H9 (cell line): ENCODE measurements around the gene UQCC2. TPM values are rescaled to one million over a fixed set of nuclear protein-coding genes. Genes with fewer than 3 reads are reported as not detected.

Source experiments
- DNase-seq: peaks from one replicate; pipeline ENCODE4 v3.0.0-alpha.2; 2017
- H2AFZ ChIP-seq: one replicate; pipeline ENCODE4 v1.6.1; 2013; ENCODE audit warnings: mild to moderate bottlenecking, low read length, control low read depth, moderate library complexity
- H2AK5ac ChIP-seq: 2 replicates; pipeline ENCODE4 v1.6.1; 2013; ENCODE audit warnings: low read length, control low read depth, mixed read lengths; ENCODE audit not compliant: insufficient read length
- H2BK120ac ChIP-seq: one replicate; pipeline ENCODE4 v1.6.1; 2013; ENCODE audit warnings: low read depth, mild to moderate bottlenecking, low read length, control low read depth, inconsistent platforms; ENCODE audit not compliant: poor library complexity, severe bottlenecking
- H2BK12ac ChIP-seq: 2 replicates; pipeline ENCODE4 v1.6.1; 2013; ENCODE audit warnings: low read length, control low read depth, mixed read lengths, low read depth; ENCODE audit not compliant: insufficient read length
- H2BK15ac ChIP-seq: 2 replicates; pipeline ENCODE4 v1.6.1; 2013; ENCODE audit warnings: low read depth, low read length, control low read depth
- H2BK20ac ChIP-seq: one replicate; pipeline ENCODE4 v1.6.1; 2013; ENCODE audit warnings: low read depth, mild to moderate bottlenecking, low read length, control low read depth, inconsistent platforms; ENCODE audit not compliant: poor library complexity, severe bottlenecking
- H2BK5ac ChIP-seq: 2 replicates; pipeline ENCODE4 v1.6.1; 2013; ENCODE audit warnings: low read length, control low read depth, mixed read lengths; ENCODE audit not compliant: insufficient read length
- H3K14ac ChIP-seq: 2 replicates; pipeline ENCODE4 v1.6.1; 2013; ENCODE audit warnings: low read length, control low read depth; ENCODE audit not compliant: insufficient read depth
- H3K18ac ChIP-seq: 2 replicates; pipeline ENCODE4 v1.6.1; 2013; ENCODE audit warnings: low read depth, mild to moderate bottlenecking, mixed read lengths, low read length, control low read depth; ENCODE audit not compliant: insufficient read length
- H3K23ac ChIP-seq: 2 replicates; pipeline ENCODE4 v1.6.1; 2013; ENCODE audit warnings: low read length, control low read depth, mixed read lengths, low read depth; ENCODE audit not compliant: insufficient read length
- H3K23me2 ChIP-seq: 2 replicates; pipeline ENCODE4 v1.6.1; 2013; ENCODE audit warnings: low read depth, mild to moderate bottlenecking, mixed read lengths, low read length, control low read depth; ENCODE audit not compliant: insufficient read length, poor library complexity, severe bottlenecking
- H3K27ac ChIP-seq: 2 replicates; pipeline ENCODE4 v1.5.1; 2013; ENCODE audit warnings: low read length, control low read depth, mixed read lengths, low read depth; ENCODE audit not compliant: insufficient read length
- H3K27me3 ChIP-seq: 2 replicates; pipeline ENCODE4 v1.6.1; 2013; ENCODE audit warnings: low read length, control low read depth, inconsistent platforms; ENCODE audit not compliant: insufficient read depth
- H3K4ac ChIP-seq: 2 replicates; pipeline ENCODE4 v1.6.1; 2013; ENCODE audit warnings: low read depth, mild to moderate bottlenecking, control low read depth, inconsistent platforms, low read length, moderate library complexity
- H3K4me1 ChIP-seq: 2 replicates; pipeline ENCODE4 v1.6.1; 2013; ENCODE audit warnings: low read length, control low read depth, inconsistent platforms; ENCODE audit not compliant: insufficient read depth
- H3K4me2 ChIP-seq: 2 replicates; pipeline ENCODE4 v1.6.1; 2013; ENCODE audit warnings: low read length, control low read depth, mixed read lengths; ENCODE audit not compliant: insufficient read length, insufficient read depth
- H3K56ac ChIP-seq: 2 replicates; pipeline ENCODE4 v1.6.1; 2013; ENCODE audit warnings: low read depth, mild to moderate bottlenecking, mixed read lengths, low read length, control low read depth; ENCODE audit not compliant: insufficient read length
- H3K79me1 ChIP-seq: 2 replicates; pipeline ENCODE4 v1.6.1; 2013; ENCODE audit warnings: low read depth, mild to moderate bottlenecking, moderate library complexity, low read length, control low read depth, inconsistent platforms; ENCODE audit not compliant: insufficient read depth, poor library complexity, severe bottlenecking
- H3K79me2 ChIP-seq: 2 replicates; pipeline ENCODE4 v1.6.1; 2013; ENCODE audit warnings: low read length, control low read depth, inconsistent platforms; ENCODE audit not compliant: insufficient read depth
- H3K9ac ChIP-seq: 2 replicates; pipeline ENCODE4 v1.6.1; 2013; ENCODE audit warnings: low read length, control low read depth, mixed read lengths; ENCODE audit not compliant: insufficient read length; ENCODE audit errors: extremely low read depth
- H3K9me3 ChIP-seq: one replicate; pipeline ENCODE4 v1.6.1; 2013; ENCODE audit warnings: low read depth, low read length, inconsistent platforms; ENCODE audit not compliant: control insufficient read depth
- H3T11ph ChIP-seq: one replicate; pipeline ENCODE4 v1.6.1; 2013; ENCODE audit warnings: mild to moderate bottlenecking, low read length, control low read depth, inconsistent platforms
- H4K20me1 ChIP-seq: one replicate; pipeline ENCODE4 v1.6.1; 2013; ENCODE audit not compliant: control insufficient read depth, insufficient read length, insufficient read depth
- H4K5ac ChIP-seq: 2 replicates; pipeline ENCODE4 v1.6.1; 2013; ENCODE audit warnings: low read depth, mild to moderate bottlenecking, mixed read lengths, low read length, control low read depth; ENCODE audit not compliant: insufficient read length
- H4K8ac ChIP-seq: replicated peaks from 2 replicates; pipeline ENCODE4 v1.6.1; 2013; ENCODE audit warnings: low read length, control low read depth, mixed read lengths, low read depth; ENCODE audit not compliant: insufficient read length
- H4K91ac ChIP-seq: 2 replicates; pipeline ENCODE4 v1.6.1; 2013; ENCODE audit warnings: low read depth, mild to moderate bottlenecking, moderate library complexity, mixed read lengths, low read length, control low read depth; ENCODE audit not compliant: insufficient read length
- H3K27ac Mint-ChIP-seq, 3 experiments: 2 replicates in 2 of 3; 3 replicates in 1 of 3; pipeline ENCODE4 v1.8.0; 2020 to 2021; ENCODE audit warnings: mixed read lengths in 3 of 3, mild to moderate bottlenecking in 1 of 3, moderate library complexity in 1 of 3
- H3K27me3 Mint-ChIP-seq: 2 replicates; pipeline ENCODE4 v1.8.0; 2021; ENCODE audit warnings: low read depth, mild to moderate bottlenecking, moderate library complexity, mixed read lengths
- H3K36me3 Mint-ChIP-seq, 3 experiments: 2 replicates in 2 of 3; 3 replicates in 1 of 3; pipeline ENCODE4 v1.8.0; 2020 to 2021; ENCODE audit warnings: low read depth in 3 of 3, mixed read lengths in 3 of 3; ENCODE audit not compliant: insufficient read depth in 1 of 3
- H3K4me1 Mint-ChIP-seq, 2 experiments: 2 replicates each; pipeline ENCODE4 v1.8.0; 2020; ENCODE audit warnings: mixed read lengths in 2 of 2
- H3K4me3 Mint-ChIP-seq, 2 experiments: 2 replicates in 1 of 2; 3 replicates in 1 of 2; pipeline ENCODE4 v1.8.0; 2020 to 2021; ENCODE audit warnings: mild to moderate bottlenecking in 2 of 2, mixed read lengths in 2 of 2, moderate library complexity in 1 of 2
- H3K9me3 Mint-ChIP-seq, 2 experiments: 2 replicates in 1 of 2; 3 replicates in 1 of 2; pipeline ENCODE4 v1.8.0; 2020; ENCODE audit warnings: mild to moderate bottlenecking in 2 of 2, mixed read lengths in 2 of 2, moderate library complexity in 1 of 2
- CTCF ChIP-seq: fragments of 200-600 bp; sonication (generic); conservative IDR thresholded peaks from 3 replicates; pipeline ENCODE4 v1.8.0; 2021; ENCODE audit warnings: antibody characterized with exemption, mild to moderate bottlenecking
- WGBS: extraction: QIAGEN DNeasy Blood & Tissue Kit; methylation state at CpG from one replicate; pipeline ENCODE4 v1.1.7; 2013; ENCODE audit warnings: missing lambda C conversion rate, low lambda C conversion rate, mixed read lengths; ENCODE audit not compliant: insufficient read length; ENCODE audit errors: extremely low coverage; 5-methylcytosine and 5-hydroxymethylcytosine counted together
- total RNA-seq: library from RNA; stranded (reverse); gene quantifications from 2 replicates; pipeline ENCODE4 v1.2.1, GENCODE V29; 2021

UQCC2 gene
- total RNA-seq, 1 experiment from 2014 or later, result 140 TPM

- WGBS, result no CpG with 5 or more reads among the region's 9 CpGs
- H4K5ac ChIP-seq, result no peak overlapping the region
- no peak overlapping the region for H3K27ac Mint-ChIP-seq
- H3K27me3 ChIP-seq, result no peaks in the 10 kb centered on the region
- H2BK5ac ChIP-seq, result no peak overlapping the region
- TF ChIP-seq CTCF, result no peak
- no peak overlapping the region for H3K27ac ChIP-seq
- H2BK15ac ChIP-seq, result no peak overlapping the region
- H4K20me1 ChIP-seq, result no peaks in the 10 kb centered on the region
- no peak overlapping the region for H2BK12ac ChIP-seq
- no peak for DNase-seq
- no peak overlapping the region for H3K23ac ChIP-seq
- H3K14ac ChIP-seq, result no peak overlapping the region
- H4K8ac ChIP-seq, result no peak overlapping the region
- no peaks in the 10 kb centered on the region for H3K79me2 ChIP-seq
- no peaks in the 10 kb centered on the region for H3K9me3 ChIP-seq
- H3T11ph ChIP-seq, result no peak overlapping the region
- no peak overlapping the region for H4K91ac ChIP-seq
- H3K4me3 Mint-ChIP-seq, result no peak overlapping the region
- H3K9me3 Mint-ChIP-seq, result no peaks in the 10 kb centered on the region
- no peak overlapping the region for H3K9ac ChIP-seq
- no peak overlapping the region for H3K56ac ChIP-seq
- no peak overlapping the region for H2AFZ ChIP-seq
- no peaks in the 10 kb centered on the region for H3K4me1 ChIP-seq
- H3K18ac ChIP-seq, result no peak overlapping the region
- peaks cover 14% of the 10 kb centered on the region for H3K27me3 Mint-ChIP-seq
- H2AK5ac ChIP-seq, result no peak overlapping the region
- H3K4me1 Mint-ChIP-seq, result peaks cover 22 to 25% of the 10 kb centered on the region in 2 experiments
- H3K79me1 ChIP-seq, result no peaks in the 10 kb centered on the region
- no peak overlapping the region for H3K4me2 ChIP-seq
- no peaks in the 10 kb centered on the region for H3K23me2 ChIP-seq
- no peaks in the 10 kb centered on the region for H3K36me3 Mint-ChIP-seq
- H2BK20ac ChIP-seq, result no peak overlapping the region
- no peak overlapping the region for H3K4ac ChIP-seq
- no peak overlapping the region for H2BK120ac ChIP-seq
Measured at GRCh38 chr6:33731751-33732282, 20.3 kb upstream of the UQCC2 start.
